HCT116 (cell line): ENCODE measurements around the gene R3HCC1L.

Source experiments
- CBX3 ChIP-seq: IDR thresholded peaks from 2 replicates; pipeline ENCODE4 v1.6.1; 2012; ENCODE audit warnings: low read depth
- CTCF ChIP-seq, 3 experiments: fragments of 200-600 bp in 1 of 3; sonication (generic) in 1 of 3; IDR thresholded peaks in 2 of 3; conservative IDR thresholded peaks in 1 of 3; 2 replicates each; pipeline ENCODE4 v1.5.1; 2012 to 2017; ENCODE audit warnings: low read depth in 2 of 3, low read length in 2 of 3, antibody characterized with exemption in 1 of 3, borderline replicate concordance in 1 of 3, control low read depth in 1 of 3, mild to moderate bottlenecking in 1 of 3, mixed read lengths in 1 of 3, mixed run types in 1 of 3, moderate library complexity in 1 of 3; ENCODE audit not compliant: insufficient read depth in 1 of 3
- JUND ChIP-seq: IDR thresholded peaks from 2 replicates; pipeline ENCODE4 v1.6.1; 2012
- SRF ChIP-seq: IDR thresholded peaks from 2 replicates; pipeline ENCODE4 v1.6.1; 2012; ENCODE audit warnings: low read depth
- TCF7L2 ChIP-seq: IDR thresholded peaks from 2 replicates; pipeline ENCODE4 v1.7.0; 2011; ENCODE audit warnings: borderline replicate concordance, inconsistent platforms; ENCODE audit not compliant: insufficient read depth, insufficient read length; ENCODE audit errors: extremely low read depth
- YY1 ChIP-seq: IDR thresholded peaks from 2 replicates; pipeline ENCODE4 v1.6.1; 2011; ENCODE audit warnings: low read length, low read depth, moderate library complexity, mild to moderate bottlenecking; ENCODE audit not compliant: insufficient replicate concordance; ENCODE audit errors: extremely low read depth
- ZBTB33 ChIP-seq: IDR thresholded peaks from 2 replicates; pipeline ENCODE4 v1.6.1; 2011; ENCODE audit warnings: mild to moderate bottlenecking, low read length, moderate library complexity; ENCODE audit not compliant: insufficient replicate concordance; ENCODE audit errors: extremely low read depth

GRCh38 chr10:98134117-98134430 lies 383 bp upstream of the R3HCC1L start:
- no peak for TF ChIP-seq TCF7L2
- no peak for TF ChIP-seq CBX3
- TF ChIP-seq JUND = no peak
- no peak for TF ChIP-seq CTCF (IDR thresholded peaks at IDR 0.05 in 2 of 3, conservative IDR thresholded peaks at IDR 0.05 in 1 of 3; ENCODE audit: borderline replicate concordance in 1 of 3, insufficient read depth in 1 of 3, low read depth in 2 of 3, low read length in 2 of 3)
- TF ChIP-seq YY1 = no peak
- TF ChIP-seq ZBTB33 = no peak
- TF ChIP-seq SRF = no peak
